Left lung (tissue), 10 donors: ENCODE results near the gene IGF1R. TPM values are rescaled to one million over a fixed set of nuclear protein-coding genes. Genes with fewer than 3 reads are reported as not detected.
A peak's percentile ranks its signal among the peaks of the same experiment; 100 is the strongest.

Experiments used
- ATAC-seq: fragments of 200-7000 bp; cut with Tn5 transposase; one replicate; pipeline ENCODE4 v1.9.1; 2020; ENCODE audit warnings: moderate library complexity
- DNase-seq, 4 donors: peaks; one replicate each; pipeline ENCODE4 v3.0.0-alpha.2; 2013 to 2020
- H3K27ac ChIP-seq, 2 donors: fragments of 200-600 bp; sonication (generic) in 1 of 2; one replicate each; pipeline versions ENCODE4 v1.5.0 to v1.8.0; 2020 to 2021
- H3K27me3 ChIP-seq, 2 donors: fragments of 200-600 bp; sonication (generic) in 1 of 2; one replicate each; pipeline versions ENCODE4 v1.5.0 to v1.8.0; 2020 to 2021
- H3K36me3 ChIP-seq, 2 donors: fragments of 200-600 bp; sonication (generic) in 1 of 2; one replicate each; pipeline versions ENCODE4 v1.5.0 to v1.8.0; 2020 to 2021
- H3K4me1 ChIP-seq, 2 donors: fragments of 200-600 bp; one replicate each; pipeline ENCODE4 v1.8.0; 2021
- H3K4me3 ChIP-seq, 2 donors: fragments of 200-600 bp; sonication (generic) in 1 of 2; one replicate each; pipeline versions ENCODE4 v1.5.0 to v1.8.0; 2020 to 2021; ENCODE audit warnings: mild to moderate bottlenecking in 1 of 2
- H3K9me3 ChIP-seq, 2 donors: fragments of 200-600 bp; sonication (generic) in 1 of 2; one replicate each; pipeline versions ENCODE4 v1.5.0 to v1.8.0; 2020 to 2021
- intact Hi-C, 2 donors: fragments of 100-400 bp; cut with DNase I; formaldehyde crosslinking; loops; one replicate each; pipeline versions ENCODE4 v1.11.2 to v1.14.2; 2022
- polyA plus RNA-seq, 6 donors: library from polyadenylated mRNA; unstranded; fragments of 120-200 nt; gene quantifications; one replicate each; pipeline ENCODE4 v1.2.1, GENCODE V29; 2013; ENCODE audit not compliant: insufficient read length in 6 of 6
- total RNA-seq, 2 donors: library from RNA; stranded (reverse); fragmentation: NEBNext Ultra II Directional; extraction: Animal tissue kit (Norgen Biotek cat#: 25700); gene quantifications; one replicate each; pipeline ENCODE4 v1.2.1, GENCODE V29; 2021
- TF ChIP-seq, protein P1 (sequence below), 2 donors: fragments of 200-600 bp; sonication (generic) in 1 of 2; IDR thresholded peaks; one replicate each; pipeline versions ENCODE4 v1.5.0 to v1.8.0; 2021; ENCODE audit warnings: antibody characterized with exemption in 2 of 2
- donor health status: DM: no; HTN: yes; CAD: no.
- donor health status: DM: no; HTN: no; CAD: no.

IGF1R gene
- total and polyA plus RNA-seq, 8 donors, result 32.0 to 41.0 (median 37.0) TPM

DNA sequence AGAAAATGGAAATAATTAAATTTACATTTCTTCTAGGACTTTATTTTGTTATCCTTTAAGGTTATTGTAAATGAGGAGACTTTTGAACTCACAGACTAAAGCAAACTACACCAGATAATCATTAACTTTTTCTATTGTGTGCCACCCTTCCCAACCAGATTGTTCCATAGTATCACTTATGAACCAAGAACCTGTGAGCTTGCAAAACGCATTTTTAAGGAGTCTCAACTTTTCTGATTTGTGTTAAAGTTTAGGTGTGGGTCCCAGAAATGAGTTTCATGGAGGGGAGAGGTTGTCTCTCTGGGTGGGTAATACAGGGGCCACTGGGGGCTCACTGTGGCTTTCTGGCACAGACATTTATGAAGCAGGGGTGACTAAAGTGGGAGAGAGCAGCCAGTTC lies 75.7 kb downstream of the IGF1R start:
- Histone ChIP-seq H3K9me3 (no peaks in the 10 kb centered on the region), H3K4me3 (no peak overlapping the region), H3K4me1 (peaks cover 22 to 25% of the 10 kb centered on the region in 2 donors), H3K36me3 (no peaks in the 10 kb centered on the region), H3K27me3 (no peaks in the 10 kb centered on the region), H3K27ac (no peak overlapping the region)
- ATAC-seq, result no peak
- intact Hi-C loops, result no loop called here
- TF ChIP-seq, protein P1, sequence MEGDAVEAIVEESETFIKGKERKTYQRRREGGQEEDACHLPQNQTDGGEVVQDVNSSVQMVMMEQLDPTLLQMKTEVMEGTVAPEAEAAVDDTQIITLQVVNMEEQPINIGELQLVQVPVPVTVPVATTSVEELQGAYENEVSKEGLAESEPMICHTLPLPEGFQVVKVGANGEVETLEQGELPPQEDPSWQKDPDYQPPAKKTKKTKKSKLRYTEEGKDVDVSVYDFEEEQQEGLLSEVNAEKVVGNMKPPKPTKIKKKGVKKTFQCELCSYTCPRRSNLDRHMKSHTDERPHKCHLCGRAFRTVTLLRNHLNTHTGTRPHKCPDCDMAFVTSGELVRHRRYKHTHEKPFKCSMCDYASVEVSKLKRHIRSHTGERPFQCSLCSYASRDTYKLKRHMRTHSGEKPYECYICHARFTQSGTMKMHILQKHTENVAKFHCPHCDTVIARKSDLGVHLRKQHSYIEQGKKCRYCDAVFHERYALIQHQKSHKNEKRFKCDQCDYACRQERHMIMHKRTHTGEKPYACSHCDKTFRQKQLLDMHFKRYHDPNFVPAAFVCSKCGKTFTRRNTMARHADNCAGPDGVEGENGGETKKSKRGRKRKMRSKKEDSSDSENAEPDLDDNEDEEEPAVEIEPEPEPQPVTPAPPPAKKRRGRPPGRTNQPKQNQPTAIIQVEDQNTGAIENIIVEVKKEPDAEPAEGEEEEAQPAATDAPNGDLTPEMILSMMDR (IDR thresholded peaks at IDR 0.05), result no peak
- DNase-seq, result no peak

DNA sequence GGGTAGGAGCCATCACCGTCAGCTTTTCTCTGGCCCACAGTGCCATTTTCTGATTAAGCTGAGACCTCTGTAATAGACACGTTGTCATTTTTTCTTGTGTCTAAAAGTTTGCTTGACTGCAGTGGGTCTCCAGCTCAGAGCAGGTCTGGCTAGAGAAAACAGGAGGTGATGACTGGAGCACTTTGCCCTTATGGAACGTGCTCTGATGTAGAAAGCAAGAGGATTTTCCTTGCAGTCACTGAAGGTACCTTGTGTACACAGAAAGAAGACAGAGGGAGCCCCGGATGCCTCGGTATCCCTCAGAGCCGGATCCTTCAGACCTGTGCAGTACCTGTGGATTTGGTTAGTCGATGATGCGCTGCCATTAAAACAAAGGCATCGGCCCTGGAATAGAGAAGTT lies 76.2 kb downstream of the IGF1R start:
- Histone ChIP-seq H3K9me3 (no peaks in the 10 kb centered on the region), H3K4me1 (peaks cover 23 to 27% of the 10 kb centered on the region in 2 donors), H3K4me3 (no peak overlapping the region), H3K27ac (no peak overlapping the region), H3K27me3 (no peaks in the 10 kb centered on the region), H3K36me3 (no peaks in the 10 kb centered on the region)
- intact Hi-C loops, result no loop called here
- TF ChIP-seq, protein P1 (IDR thresholded peaks at IDR 0.05), result no peak
- ATAC-seq, result no peak
- no peak for DNase-seq

DNA sequence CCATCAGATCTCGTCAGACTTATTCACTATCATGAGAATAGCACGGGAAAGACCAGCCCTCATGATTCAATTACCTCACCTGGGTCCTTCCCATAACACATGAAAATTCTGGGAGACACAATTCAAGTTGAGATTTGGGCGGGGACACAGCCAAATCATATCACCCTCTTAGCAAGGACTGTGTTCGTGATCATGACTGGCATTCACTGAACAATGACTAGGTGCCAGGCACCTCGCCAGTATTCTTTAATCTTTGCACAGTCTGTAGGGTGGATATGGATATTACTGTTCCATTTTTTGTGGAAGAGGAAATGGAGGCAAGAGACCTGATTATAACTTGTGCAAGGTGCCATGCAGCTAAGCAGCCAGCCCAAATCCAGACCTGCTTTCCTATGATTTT lies 77.5 kb downstream of the IGF1R start:
- intact Hi-C loops, result no loop called here
- Histone ChIP-seq H3K4me3 (no peak overlapping the region), H3K27me3 (no peaks in the 10 kb centered on the region), H3K9me3 (no peaks in the 10 kb centered on the region), H3K4me1 (peaks cover 23 to 35% of the 10 kb centered on the region in 2 donors), H3K27ac (no peak overlapping the region), H3K36me3 (no peaks in the 10 kb centered on the region)
- TF ChIP-seq, protein P1 (IDR thresholded peaks at IDR 0.05), result no peak
- DNase-seq, result no peak
- ATAC-seq, result no peak

DNA sequence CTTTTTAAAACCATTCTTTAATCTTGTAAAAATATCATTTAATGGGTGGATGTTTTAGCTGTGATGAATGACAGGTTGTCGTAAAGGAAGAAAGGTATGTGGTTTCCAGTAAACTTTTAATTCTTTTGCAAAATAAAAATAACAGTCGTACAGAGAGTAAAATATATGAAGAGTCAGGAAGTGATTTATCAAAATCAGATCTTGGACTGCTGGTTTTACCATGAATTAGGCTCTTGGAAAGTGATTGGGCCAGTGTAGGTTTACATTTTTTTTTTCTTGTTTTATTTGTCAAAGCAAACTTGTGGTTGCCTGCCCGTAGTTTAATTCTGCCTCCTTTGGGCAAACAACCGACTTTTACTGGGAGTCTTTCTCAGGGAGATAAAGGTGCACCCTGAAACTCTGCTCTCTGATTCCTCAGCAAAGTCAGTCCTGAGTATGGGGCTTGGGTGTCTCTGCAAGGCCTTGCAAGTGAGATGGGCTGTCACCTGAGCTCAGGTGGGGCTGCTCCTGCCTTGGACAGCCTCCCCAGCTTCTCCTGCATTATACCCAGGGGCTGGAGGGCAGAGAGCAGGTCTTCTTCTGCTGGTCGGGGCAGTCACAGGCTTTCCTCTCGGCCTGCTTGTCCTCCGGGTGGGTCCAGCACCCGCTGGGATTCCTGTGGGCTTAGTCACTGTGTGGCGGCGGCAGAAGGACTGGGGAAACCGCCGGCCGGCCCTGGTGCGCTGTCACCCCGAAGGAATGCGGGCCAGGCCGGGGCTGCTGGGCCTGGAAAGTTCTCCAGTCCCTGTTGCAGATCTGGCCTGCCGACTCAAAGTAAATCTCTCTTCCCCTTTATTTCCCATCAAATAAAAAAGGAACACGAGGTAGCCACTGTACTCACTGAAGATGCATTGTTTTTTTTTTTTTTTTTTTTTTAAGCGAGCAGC lies 79.0 kb downstream of the IGF1R start:
- Histone ChIP-seq H3K36me3 (no peaks in the 10 kb centered on the region), H3K27ac (peak overlapping the region; percentile 71 to 91), H3K4me1 (peaks cover 23 to 35% of the 10 kb centered on the region in 2 donors), H3K9me3 (no peaks in the 10 kb centered on the region), H3K27me3 (no peaks in the 10 kb centered on the region), H3K4me3 (no peak overlapping the region)
- intact Hi-C loops, result no loop called here
- DNase-seq, result peak; percentile 59 to 95 (median 88)
- ATAC-seq, result peak; percentile 100
- TF ChIP-seq, protein P1 (IDR thresholded peaks at IDR 0.05), result no peak

DNA sequence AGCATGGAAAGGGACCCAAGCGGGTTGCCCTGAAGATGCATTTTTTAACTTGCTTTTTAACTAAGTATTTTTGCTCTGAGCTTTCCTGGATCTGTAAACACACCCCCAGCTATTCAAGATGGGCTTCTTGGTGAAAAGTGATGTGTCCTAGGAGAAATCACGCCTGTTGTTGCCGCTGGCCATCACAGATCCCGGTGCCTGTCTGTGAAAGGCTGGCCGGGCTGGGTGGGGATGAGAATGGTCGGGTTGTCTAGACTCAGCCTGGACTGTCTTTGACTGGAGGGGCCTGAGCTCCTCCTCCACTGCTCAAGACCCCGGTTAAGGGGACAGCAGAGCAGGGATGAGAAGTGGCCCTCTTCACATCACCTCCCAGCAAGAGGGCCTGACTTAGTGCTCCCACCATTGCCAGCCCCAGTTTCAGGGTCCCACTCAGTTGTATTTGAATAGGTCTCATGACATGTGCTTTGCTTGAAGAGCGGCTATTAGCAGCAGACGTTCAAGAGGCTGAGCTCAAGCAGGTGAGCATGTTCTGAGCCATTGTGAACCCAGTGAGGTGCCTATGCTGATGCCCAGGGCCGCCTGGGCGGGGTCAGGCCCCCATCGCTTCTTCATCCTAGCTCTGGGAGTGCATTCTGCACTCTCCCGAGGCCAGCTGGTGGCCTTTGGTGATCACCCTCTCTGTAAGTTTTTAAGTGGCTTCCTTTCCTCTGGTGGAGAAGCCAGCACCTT lies 79.9 kb downstream of the IGF1R start:
- TF ChIP-seq, protein P1 (IDR thresholded peaks at IDR 0.05), result no peak
- peaks cover 23 to 35% of the 10 kb centered on the region in 2 donors for H3K4me1 ChIP-seq
- H3K27me3 ChIP-seq, result no peaks in the 10 kb centered on the region
- H3K27ac ChIP-seq, result peak overlapping the region; percentile 71 to 91
- H3K9me3 ChIP-seq, result no peaks in the 10 kb centered on the region
- ATAC-seq (peak; percentile 7), DNase-seq (peak in 2 of 4 donors; percentile 30 to 39)
- intact Hi-C loops, result no loop called here
- H3K4me3 ChIP-seq, result no peak overlapping the region
- H3K36me3 ChIP-seq, result no peaks in the 10 kb centered on the region
